Type B pancreatic cell (in vitro differentiated cells): ENCODE data around the gene SOAT1. TPM values are rescaled to one million over a fixed set of nuclear protein-coding genes. Genes with fewer than 3 reads are reported as not detected.

Experiments
- DNase-seq: peaks from one replicate; pipeline ENCODE4 v3.0.0; 2021; ENCODE audit warnings: mixed read lengths; ENCODE audit not compliant: unreplicated experiment; ENCODE audit errors: extremely low spot score
- H3K27ac Mint-ChIP-seq: 2 replicates; pipeline ENCODE4 v1.8.0; 2021; ENCODE audit warnings: mild to moderate bottlenecking, mixed read lengths
- H3K27me3 Mint-ChIP-seq: 2 replicates; pipeline ENCODE4 v1.8.0; 2021; ENCODE audit warnings: mixed read lengths
- H3K36me3 Mint-ChIP-seq: 2 replicates; pipeline ENCODE4 v1.8.0; 2021; ENCODE audit warnings: mixed read lengths
- H3K4me1 Mint-ChIP-seq: one replicate; pipeline ENCODE4 v1.8.0; 2021; ENCODE audit warnings: mixed read lengths; ENCODE audit not compliant: unreplicated experiment
- H3K4me3 Mint-ChIP-seq: 2 replicates; pipeline ENCODE4 v1.8.0; 2021; ENCODE audit warnings: mild to moderate bottlenecking, mixed read lengths
- H3K9me3 Mint-ChIP-seq: 2 replicates; pipeline ENCODE4 v1.8.0; 2021; ENCODE audit warnings: mixed read lengths
- total RNA-seq: library from RNA; stranded (reverse); gene quantifications from 2 replicates; pipeline ENCODE4 v1.2.1, GENCODE V29; 2021; ENCODE audit warnings: low replicate concordance
- TF ChIP-seq, protein P1 (sequence below): fragments of 200-600 bp; sonication (generic); conservative IDR thresholded peaks from 2 replicates; pipeline ENCODE4 v1.5.0; 2021; ENCODE audit warnings: antibody characterized with exemption, mild to moderate bottlenecking

The SOAT1 gene
- total RNA-seq, 1 donor from 2014 or later, result 43.7 TPM

DNA sequence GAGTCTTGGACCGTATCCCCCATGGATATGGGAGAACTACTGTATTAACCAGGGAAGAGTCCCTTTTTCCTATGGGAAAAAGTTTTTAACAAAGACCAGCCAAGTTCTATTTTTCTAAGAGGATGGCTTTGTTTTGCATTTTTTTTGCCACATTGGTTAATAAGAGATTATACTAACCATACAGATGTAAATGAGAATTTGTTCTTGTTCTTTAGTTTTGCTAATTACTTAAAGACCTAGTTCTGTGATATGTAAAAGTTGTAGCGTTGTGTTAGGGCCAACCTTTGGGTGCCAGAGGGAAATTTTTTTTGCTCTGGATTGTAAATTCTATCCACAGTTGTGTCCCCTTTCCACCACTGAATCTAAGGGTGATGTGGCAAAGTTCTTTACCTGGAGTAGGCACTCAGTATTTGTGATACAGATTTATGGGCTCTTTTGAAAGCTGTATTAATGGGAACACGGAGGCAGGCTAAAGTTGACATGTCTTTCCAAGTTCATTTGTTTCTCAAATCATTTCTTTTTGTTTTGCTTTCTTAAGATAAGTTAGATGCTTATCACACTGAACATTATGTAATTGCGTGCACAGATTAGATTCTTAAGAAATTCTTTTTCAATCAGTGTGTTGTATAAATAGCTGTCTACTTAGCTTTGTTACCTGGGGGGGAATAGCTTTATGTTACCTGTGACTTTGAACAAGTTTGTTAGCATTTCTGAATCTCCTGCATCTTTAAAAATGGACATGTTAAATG, 2.9 kb downstream of the SOAT1 start:
- TF ChIP-seq, protein P1, sequence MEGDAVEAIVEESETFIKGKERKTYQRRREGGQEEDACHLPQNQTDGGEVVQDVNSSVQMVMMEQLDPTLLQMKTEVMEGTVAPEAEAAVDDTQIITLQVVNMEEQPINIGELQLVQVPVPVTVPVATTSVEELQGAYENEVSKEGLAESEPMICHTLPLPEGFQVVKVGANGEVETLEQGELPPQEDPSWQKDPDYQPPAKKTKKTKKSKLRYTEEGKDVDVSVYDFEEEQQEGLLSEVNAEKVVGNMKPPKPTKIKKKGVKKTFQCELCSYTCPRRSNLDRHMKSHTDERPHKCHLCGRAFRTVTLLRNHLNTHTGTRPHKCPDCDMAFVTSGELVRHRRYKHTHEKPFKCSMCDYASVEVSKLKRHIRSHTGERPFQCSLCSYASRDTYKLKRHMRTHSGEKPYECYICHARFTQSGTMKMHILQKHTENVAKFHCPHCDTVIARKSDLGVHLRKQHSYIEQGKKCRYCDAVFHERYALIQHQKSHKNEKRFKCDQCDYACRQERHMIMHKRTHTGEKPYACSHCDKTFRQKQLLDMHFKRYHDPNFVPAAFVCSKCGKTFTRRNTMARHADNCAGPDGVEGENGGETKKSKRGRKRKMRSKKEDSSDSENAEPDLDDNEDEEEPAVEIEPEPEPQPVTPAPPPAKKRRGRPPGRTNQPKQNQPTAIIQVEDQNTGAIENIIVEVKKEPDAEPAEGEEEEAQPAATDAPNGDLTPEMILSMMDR, result no peak
- no peaks in the 10 kb centered on the region for H3K9me3 Mint-ChIP-seq
- peaks cover 3% of the 10 kb centered on the region for H3K36me3 Mint-ChIP-seq
- H3K27me3 Mint-ChIP-seq, result peaks cover 15% of the 10 kb centered on the region
- H3K4me3 Mint-ChIP-seq, result peak overlapping the region; percentile 59
- H3K27ac Mint-ChIP-seq, result peak overlapping the region; percentile 57
- no peak for DNase-seq
- peaks cover 26% of the 10 kb centered on the region for H3K4me1 Mint-ChIP-seq

DNA sequence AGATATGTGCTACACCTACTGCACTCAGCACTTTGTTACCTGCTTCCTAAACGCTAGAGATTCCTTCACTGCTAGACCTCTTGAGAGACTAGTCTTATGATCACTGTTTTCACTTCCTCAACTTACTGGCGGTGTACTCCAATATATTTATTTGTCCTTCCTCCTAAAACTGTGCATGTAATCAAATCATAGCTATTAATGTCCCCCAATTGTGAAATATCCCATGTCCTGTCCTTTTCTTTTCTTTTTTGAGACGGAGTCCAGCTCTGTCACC, 3.4 kb downstream of the SOAT1 start:
- no peak for DNase-seq
- H3K4me3 Mint-ChIP-seq, result peak overlapping the region; percentile 58
- peaks cover 3% of the 10 kb centered on the region for H3K36me3 Mint-ChIP-seq
- H3K4me1 Mint-ChIP-seq, result peaks cover 26% of the 10 kb centered on the region
- no peaks in the 10 kb centered on the region for H3K9me3 Mint-ChIP-seq
- peak overlapping the region; percentile 57 for H3K27ac Mint-ChIP-seq
- H3K27me3 Mint-ChIP-seq, result peaks cover 15% of the 10 kb centered on the region
- TF ChIP-seq, protein P1, result no peak

DNA sequence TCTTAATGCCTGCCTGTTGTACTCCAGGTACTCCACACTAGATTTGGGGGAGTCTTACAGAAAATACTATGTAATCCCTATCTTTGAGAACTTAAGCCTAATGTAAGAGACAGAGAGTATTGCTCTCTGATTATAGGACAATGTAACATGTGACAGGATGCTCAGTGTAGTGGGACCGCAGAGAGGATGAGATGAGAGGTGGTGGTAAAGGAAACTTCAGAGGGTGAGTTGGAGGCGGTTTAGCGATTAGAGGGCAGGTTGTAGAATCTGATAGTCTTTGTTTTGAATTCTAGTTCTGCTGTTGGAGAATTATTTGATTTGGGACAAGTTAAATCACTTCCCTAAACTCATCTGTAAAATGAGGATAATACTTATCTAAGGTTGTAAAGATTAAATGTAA, 5.4 kb downstream of the SOAT1 start:
- Mint-ChIP-seq H3K9me3 (no peaks in the 10 kb centered on the region), H3K27me3 (peaks cover 15% of the 10 kb centered on the region), H3K36me3 (peaks cover 17% of the 10 kb centered on the region), H3K4me1 (peaks cover 25% of the 10 kb centered on the region), H3K4me3 (no peak overlapping the region), H3K27ac (no peak overlapping the region)
- DNase-seq, result no peak
- TF ChIP-seq, protein P1, result no peak

DNA sequence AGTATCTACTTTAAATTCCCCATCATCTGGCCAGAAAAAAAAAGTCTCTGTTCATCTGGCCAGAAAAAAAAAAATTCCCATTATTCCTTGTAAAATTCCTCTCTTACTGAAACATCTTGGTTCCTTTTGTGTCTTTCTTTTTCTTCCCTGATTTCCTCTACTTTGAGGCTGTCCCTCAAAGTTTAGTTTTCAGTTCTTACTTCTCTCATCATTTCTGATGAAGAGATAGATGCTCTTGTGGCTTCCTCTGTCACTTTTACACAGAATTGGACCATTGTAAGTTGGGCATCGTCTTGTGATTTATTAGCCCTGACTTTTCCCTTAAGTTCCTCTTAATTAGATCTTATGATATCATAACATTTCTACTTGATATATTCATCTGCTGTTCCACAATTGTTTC, 6.5 kb downstream of the SOAT1 start:
- Mint-ChIP-seq H3K36me3 (peaks cover 27% of the 10 kb centered on the region), H3K27me3 (peaks cover 13% of the 10 kb centered on the region), H3K27ac (no peak overlapping the region), H3K4me3 (no peak overlapping the region), H3K4me1 (peaks cover 17% of the 10 kb centered on the region), H3K9me3 (no peaks in the 10 kb centered on the region)
- DNase-seq, result no peak
- TF ChIP-seq, protein P1, result no peak

DNA sequence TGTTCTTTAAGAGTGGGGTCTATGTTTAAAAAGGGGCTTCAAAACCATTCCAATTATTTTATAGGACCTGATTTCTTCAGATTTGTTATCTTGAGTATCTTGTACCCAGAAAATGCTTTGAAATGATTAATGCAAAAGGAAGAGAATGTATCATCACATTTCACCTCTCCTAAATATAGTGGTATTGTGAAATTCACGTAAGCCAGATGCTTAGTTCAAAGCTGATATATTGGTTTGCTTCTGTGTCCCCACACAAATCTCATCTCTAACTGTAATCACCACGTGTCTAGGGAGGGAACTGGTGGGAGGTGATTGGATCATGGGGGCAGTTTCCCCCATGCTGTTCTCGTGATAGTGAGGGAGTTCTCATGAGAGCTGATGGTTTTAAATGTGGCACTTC, 8.5 kb downstream of the SOAT1 start:
- no peaks in the 10 kb centered on the region for H3K9me3 Mint-ChIP-seq
- peaks cover 6% of the 10 kb centered on the region for H3K27me3 Mint-ChIP-seq
- no peak overlapping the region for H3K4me3 Mint-ChIP-seq
- TF ChIP-seq, protein P1, result no peak
- H3K27ac Mint-ChIP-seq, result no peak overlapping the region
- peaks cover 41% of the 10 kb centered on the region for H3K36me3 Mint-ChIP-seq
- H3K4me1 Mint-ChIP-seq, result peaks cover 2% of the 10 kb centered on the region
- DNase-seq, result no peak
